IMR-90 (cell line): ENCODE results near the gene RNF148. TPM values are rescaled to one million over a fixed set of nuclear protein-coding genes. Genes with fewer than 3 reads are reported as not detected.
A peak's percentile ranks its signal among the peaks of the same experiment; 100 is the strongest.

Source experiments
- ATAC-seq: fragments of 200-7000 bp; cut with Tn5 transposase; 2 replicates; pipeline ENCODE4 v1.9.1; 2020; ENCODE audit warnings: low read depth, mild to moderate bottlenecking, moderate library complexity
- BruUV-seq: library from RNA; stranded (reverse); fragments of 400-500 nt; replicated peaks from 2 replicates; lab custom pipeline; 2021; lab: Mats Ljungman, UMichigan
- CTCF ChIA-PET: fragments of 300-600 bp; formaldehyde crosslinking; extraction: SDS; loops from one replicate; lab custom pipeline; 2021; ENCODE audit warnings: antibody characterized with exemption; lab: Yijun Ruan, JAX
- POLR2A ChIA-PET: fragments of 300-600 bp; sonication (Branson Sonifier 250); formaldehyde crosslinking; loops from one replicate; lab custom pipeline; 2022; ENCODE audit warnings: antibody characterized with exemption; ENCODE audit not compliant: unreplicated experiment; lab: Charles Lee
- DNase-seq: peaks from one replicate; pipeline ENCODE4 v3.0.0; 2013
- H2AFZ ChIP-seq: replicated peaks from 2 replicates; pipeline ENCODE3; 2013; ENCODE audit warnings: low read length, mild to moderate bottlenecking; ENCODE audit not compliant: poor library complexity
- H2AK5ac ChIP-seq: 2 replicates; pipeline ENCODE4 v1.6.1; 2013; ENCODE audit warnings: low read depth, low read length, inconsistent platforms
- H2AK9ac ChIP-seq: replicated peaks from 2 replicates; pipeline ENCODE3; 2013; ENCODE audit warnings: mild to moderate bottlenecking, low read depth, low read length, moderate library complexity; ENCODE audit not compliant: poor library complexity
- H2BK120ac ChIP-seq: 2 replicates; pipeline ENCODE4 v1.6.1; 2013; ENCODE audit warnings: low read depth, low read length, inconsistent platforms
- H2BK15ac ChIP-seq: 3 replicates; pipeline ENCODE4 v1.6.1; 2013; ENCODE audit warnings: low read depth, low read length, inconsistent platforms
- H2BK20ac ChIP-seq: 2 replicates; pipeline ENCODE4 v1.6.1; 2013; ENCODE audit warnings: low read depth, mild to moderate bottlenecking, inconsistent platforms, low read length, moderate library complexity
- H2BK5ac ChIP-seq: 2 replicates; pipeline ENCODE4 v1.6.1; 2013; ENCODE audit warnings: mild to moderate bottlenecking, low read depth, low read length, inconsistent platforms; ENCODE audit not compliant: poor library complexity, severe bottlenecking
- H3K14ac ChIP-seq: replicated peaks from 2 replicates; pipeline ENCODE4 v1.6.1; 2013; ENCODE audit warnings: low read depth, low read length, inconsistent platforms
- H3K18ac ChIP-seq: 2 replicates; pipeline ENCODE4 v1.6.1; 2013; ENCODE audit warnings: low read depth, low read length, control low read depth
- H3K23ac ChIP-seq: 2 replicates; pipeline ENCODE4 v1.6.1; 2013; ENCODE audit warnings: low read depth, low read length, inconsistent platforms
- H3K27ac ChIP-seq: 2 replicates; pipeline ENCODE4 v1.5.1; 2013; ENCODE audit warnings: mild to moderate bottlenecking, control low read depth, low read length; ENCODE audit not compliant: insufficient read depth
- H3K27me3 ChIP-seq: 2 replicates; pipeline ENCODE4 v1.6.1; 2013; ENCODE audit warnings: low read length; ENCODE audit not compliant: control insufficient read depth, insufficient read depth
- H3K36me3 ChIP-seq: 2 replicates; pipeline ENCODE4 v1.6.1; 2013; ENCODE audit warnings: low read length, mixed read lengths; ENCODE audit not compliant: control insufficient read depth, insufficient read depth
- H3K4ac ChIP-seq: 2 replicates; pipeline ENCODE4 v1.6.1; 2013; ENCODE audit warnings: low read depth, low read length, inconsistent platforms
- H3K4me1 ChIP-seq: 2 replicates; pipeline ENCODE4 v1.6.1; 2013; ENCODE audit warnings: low read length, mixed read lengths; ENCODE audit not compliant: control insufficient read depth, insufficient read depth
- H3K4me2 ChIP-seq: 2 replicates; pipeline ENCODE4 v1.6.1; 2013; ENCODE audit warnings: low read depth, mild to moderate bottlenecking, control low read depth, low read length, moderate library complexity
- H3K4me3 ChIP-seq: 2 replicates; pipeline ENCODE4 v1.5.1; 2013; ENCODE audit warnings: low read depth, mild to moderate bottlenecking, control low read depth, low read length, moderate library complexity; ENCODE audit not compliant: insufficient read depth
- H3K56ac ChIP-seq: 2 replicates; pipeline ENCODE4 v1.6.1; 2013; ENCODE audit warnings: low read length, inconsistent platforms; ENCODE audit not compliant: insufficient read depth; ENCODE audit errors: extremely low read depth
- H3K79me1 ChIP-seq, 2 experiments: 2 replicates each; pipeline ENCODE4 v1.6.1; 2013; ENCODE audit warnings: low read length in 2 of 2, inconsistent platforms in 1 of 2, low read depth in 1 of 2
- H3K9ac ChIP-seq: 2 replicates; pipeline ENCODE4 v1.6.1; 2013; ENCODE audit warnings: low read depth, low read length, control low read depth
- H3K9me1 ChIP-seq: 2 replicates; pipeline ENCODE4 v1.6.1; 2013; ENCODE audit warnings: low read length, inconsistent platforms; ENCODE audit not compliant: insufficient read depth
- H3K9me3 ChIP-seq: 2 replicates; pipeline ENCODE4 v1.6.1; 2013; ENCODE audit warnings: low read length; ENCODE audit not compliant: control insufficient read depth, insufficient read depth
- H4K20me1 ChIP-seq: 2 replicates; pipeline ENCODE4 v1.6.1; 2013; ENCODE audit warnings: low read length, inconsistent platforms; ENCODE audit not compliant: insufficient read depth
- H4K5ac ChIP-seq: 2 replicates; pipeline ENCODE4 v1.6.1; 2013; ENCODE audit warnings: mild to moderate bottlenecking, low read depth, low read length, control low read depth
- H4K8ac ChIP-seq, 2 experiments: 2 replicates each; pipeline ENCODE4 v1.6.1; 2013; ENCODE audit warnings: low read depth in 2 of 2, low read length in 2 of 2, control low read depth in 1 of 2, inconsistent platforms in 1 of 2
- H4K91ac ChIP-seq: 2 replicates; pipeline ENCODE4 v1.6.1; 2013; ENCODE audit warnings: low read depth, low read length, inconsistent platforms; ENCODE audit not compliant: insufficient read depth
- BHLHE40 ChIP-seq: fragments of 150-350 bp; IDR thresholded peaks from 2 replicates; pipeline ENCODE4 v1.6.1; 2016; ENCODE audit warnings: mild to moderate bottlenecking, low read depth, low read length
- CEBPB ChIP-seq: IDR thresholded peaks from 2 replicates; pipeline ENCODE4 v1.6.1; 2012; ENCODE audit warnings: low read depth, low read length, improper control_type of control experiment
- CHD1 ChIP-seq: IDR thresholded peaks from 2 replicates; pipeline ENCODE4 v1.6.1; 2012; ENCODE audit warnings: low read depth, low read length, improper control_type of control experiment
- FOS ChIP-seq: fragments of 150-350 bp; IDR thresholded peaks from 2 replicates; pipeline ENCODE4 v1.6.1; 2016; ENCODE audit warnings: low read depth, low read length
- MAFK ChIP-seq: IDR thresholded peaks from 2 replicates; pipeline ENCODE4 v1.6.1; 2012; ENCODE audit warnings: low read depth, low read length, improper control_type of control experiment
- MAZ ChIP-seq: IDR thresholded peaks from 2 replicates; pipeline ENCODE4 v1.6.1; 2012; ENCODE audit warnings: low read depth, mild to moderate bottlenecking, low read length, improper control_type of control experiment, moderate library complexity, borderline replicate concordance
- MXI1 ChIP-seq: IDR thresholded peaks from 2 replicates; pipeline ENCODE4 v1.6.1; 2012; ENCODE audit warnings: low read depth, mild to moderate bottlenecking, low read length, moderate library complexity, borderline replicate concordance
- NFE2L2 ChIP-seq: fragments of 150-350 bp; IDR thresholded peaks from 2 replicates; pipeline ENCODE4 v1.6.1; 2016; ENCODE audit warnings: low read depth, mild to moderate bottlenecking, low read length
- POLR2A ChIP-seq: IDR thresholded peaks from 2 replicates; pipeline ENCODE4 v1.6.1; 2012; ENCODE audit warnings: mild to moderate bottlenecking, low read depth, low read length
- RAD21 ChIP-seq: IDR thresholded peaks from 2 replicates; pipeline ENCODE4 v1.6.1; 2012; ENCODE audit warnings: low read length, improper control_type of control experiment
- RCOR1 ChIP-seq: IDR thresholded peaks from 2 replicates; pipeline ENCODE4 v1.6.1; 2012; ENCODE audit warnings: mild to moderate bottlenecking, low read length, improper control_type of control experiment; ENCODE audit not compliant: insufficient replicate concordance
- RFX5 ChIP-seq: IDR thresholded peaks from 2 replicates; pipeline ENCODE4 v1.8.0; 2012; ENCODE audit warnings: low read depth, mild to moderate bottlenecking, low read length, moderate library complexity
- SMC3 ChIP-seq: fragments of 150-350 bp; IDR thresholded peaks from 2 replicates; pipeline ENCODE4 v1.6.1; 2016; ENCODE audit warnings: low read depth, mild to moderate bottlenecking, antibody characterized with exemption, low read length, moderate library complexity
- WGBS, 2 experiments: methylation state at CpG; one replicate each; pipeline versions ENCODE4 v1.1.5 to v1.1.7; 2013; ENCODE audit warnings: missing lambda C conversion rate in 2 of 2; ENCODE audit not compliant: insufficient read length in 1 of 2; ENCODE audit errors: extremely low coverage in 2 of 2; 5-methylcytosine and 5-hydroxymethylcytosine counted together
- dilution Hi-C: fragments of 300-500 bp; cut with HindIII; formaldehyde crosslinking; loops from one replicate; pipeline ENCODE4 v1.14.3; 2018; ENCODE audit warnings: low sequenced_read_pairs; ENCODE audit not compliant: unreplicated experiment
- in situ Hi-C: fragments of 300-500 bp; cut with MboI; formaldehyde crosslinking; loops from 3 replicates; pipeline ENCODE4 v1.14.3; 2019; ENCODE audit warnings: low sequenced_read_pairs, inconsistent platforms, mixed read lengths
- intact Hi-C: fragments of 100-400 bp; cut with micrococcal nuclease; formaldehyde crosslinking; loops from 2 replicates; pipeline ENCODE4 v1.10.0; 2022
- polyA plus RNA-seq, 3 experiments: library from polyadenylated mRNA; depleted of rRNA; stranded (reverse); fragments of >200 nt; gene quantifications; 2 replicates each; pipeline ENCODE4 v1.2.3, GENCODE V29; 2012; ENCODE audit warnings: low replicate concordance in 1 of 3
- total RNA-seq: library from RNA; depleted of rRNA; stranded (reverse); fragments of >200 nt; gene quantifications from 2 replicates; pipeline ENCODE4 v1.2.3, GENCODE V29; 2012
- TF ChIP-seq, protein P1 (sequence below): conservative IDR thresholded peaks from 2 replicates; pipeline ENCODE4 v1.5.1; 2012; ENCODE audit warnings: mild to moderate bottlenecking, low read depth, low read length, improper control_type of control experiment
- TF ChIP-seq, protein P2 (sequence below): fragments of 150-350 bp; IDR thresholded peaks from 2 replicates; pipeline ENCODE4 v1.6.1; 2016; ENCODE audit warnings: low read depth, mild to moderate bottlenecking, low read length, moderate library complexity, borderline replicate concordance
- TF ChIP-seq, protein P3 (sequence below): fragments of 150-350 bp; IDR thresholded peaks from 2 replicates; pipeline ENCODE4 v1.6.1; 2017; ENCODE audit warnings: mild to moderate bottlenecking, antibody characterized with exemption, low read length, low read depth

The RNF148 gene
- total and polyA plus RNA-seq, 2 of the 4 experiments (the other 2 are of a cell fraction) = not detected

DNA sequence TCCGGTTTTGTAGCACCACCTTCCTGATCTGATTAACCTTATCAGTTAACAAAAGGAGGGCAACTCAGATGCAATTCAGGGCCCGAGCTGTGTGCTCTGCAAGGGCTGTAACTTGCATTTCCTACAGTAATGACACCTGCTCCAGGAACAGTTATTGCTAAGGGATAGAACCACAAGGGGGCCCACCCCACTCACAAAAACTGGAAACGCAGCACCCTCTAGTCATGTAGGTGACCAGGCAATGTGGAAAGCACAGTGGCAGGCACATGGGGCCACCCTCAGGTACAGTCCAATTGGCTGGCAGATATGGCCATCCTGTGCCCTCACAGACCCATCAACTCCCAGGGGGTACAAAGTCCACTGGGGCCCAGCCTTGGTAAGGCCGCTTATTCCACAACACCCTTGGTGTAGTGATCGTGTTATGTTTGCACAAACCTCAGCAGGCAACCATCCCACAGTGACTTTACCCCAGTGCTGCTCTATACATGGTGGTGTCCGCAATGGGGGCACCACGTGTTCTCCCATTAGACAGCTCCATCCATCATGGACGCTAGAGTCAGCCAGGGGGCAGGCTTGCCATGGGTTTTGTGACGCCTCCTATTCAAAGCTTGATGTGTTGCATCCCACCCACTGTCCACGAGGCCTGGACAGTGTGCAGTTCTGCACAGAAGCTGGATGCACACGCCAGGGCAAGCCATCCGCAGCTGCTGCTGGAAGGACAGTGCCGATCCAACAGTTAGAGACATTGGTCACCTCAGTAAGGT lies 13.2 kb downstream of the RNF148 start:
- Histone ChIP-seq H3K27ac (no peak overlapping the region), H4K8ac (no peak overlapping the region), H3K18ac (no peak overlapping the region), H3K9me3 (peaks cover 25% of the 10 kb centered on the region), H4K20me1 (no peaks in the 10 kb centered on the region), H2AFZ (peak overlapping the region; percentile 21), H2AK9ac (no peak overlapping the region), H3K14ac (no peak overlapping the region), H3K4me1 (no peaks in the 10 kb centered on the region), H3K9ac (no peak overlapping the region), H4K91ac (no peak overlapping the region), H2BK15ac (no peak overlapping the region), H2BK20ac (no peak overlapping the region), H2BK120ac (no peak overlapping the region), H3K36me3 (no peaks in the 10 kb centered on the region), H3K56ac (no peak overlapping the region), H2BK5ac (no peak overlapping the region), H3K9me1 (no peaks in the 10 kb centered on the region), H3K4me2 (no peak overlapping the region), H2AK5ac (no peak overlapping the region), H3K4me3 (no peak overlapping the region), H3K23ac (no peak overlapping the region), H3K4ac (no peak overlapping the region), H3K79me1 (no peaks in the 10 kb centered on the region), H3K27me3 (no peaks in the 10 kb centered on the region), H4K5ac (no peak overlapping the region)
- DNase-seq (no peak), ATAC-seq (no peak)
- TF ChIP-seq MXI1 (no peak), NFE2L2 (no peak), POLR2A (no peak), SMC3 (no peak), CEBPB (no peak), RCOR1 (no peak), BHLHE40 (no peak), RFX5 (no peak), MAZ (no peak), MAFK (no peak), FOS (no peak), CHD1 (no peak), RAD21 (no peak)
- TF ChIP-seq, protein P1, sequence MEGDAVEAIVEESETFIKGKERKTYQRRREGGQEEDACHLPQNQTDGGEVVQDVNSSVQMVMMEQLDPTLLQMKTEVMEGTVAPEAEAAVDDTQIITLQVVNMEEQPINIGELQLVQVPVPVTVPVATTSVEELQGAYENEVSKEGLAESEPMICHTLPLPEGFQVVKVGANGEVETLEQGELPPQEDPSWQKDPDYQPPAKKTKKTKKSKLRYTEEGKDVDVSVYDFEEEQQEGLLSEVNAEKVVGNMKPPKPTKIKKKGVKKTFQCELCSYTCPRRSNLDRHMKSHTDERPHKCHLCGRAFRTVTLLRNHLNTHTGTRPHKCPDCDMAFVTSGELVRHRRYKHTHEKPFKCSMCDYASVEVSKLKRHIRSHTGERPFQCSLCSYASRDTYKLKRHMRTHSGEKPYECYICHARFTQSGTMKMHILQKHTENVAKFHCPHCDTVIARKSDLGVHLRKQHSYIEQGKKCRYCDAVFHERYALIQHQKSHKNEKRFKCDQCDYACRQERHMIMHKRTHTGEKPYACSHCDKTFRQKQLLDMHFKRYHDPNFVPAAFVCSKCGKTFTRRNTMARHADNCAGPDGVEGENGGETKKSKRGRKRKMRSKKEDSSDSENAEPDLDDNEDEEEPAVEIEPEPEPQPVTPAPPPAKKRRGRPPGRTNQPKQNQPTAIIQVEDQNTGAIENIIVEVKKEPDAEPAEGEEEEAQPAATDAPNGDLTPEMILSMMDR = no peak
- TF ChIP-seq, protein P2, sequence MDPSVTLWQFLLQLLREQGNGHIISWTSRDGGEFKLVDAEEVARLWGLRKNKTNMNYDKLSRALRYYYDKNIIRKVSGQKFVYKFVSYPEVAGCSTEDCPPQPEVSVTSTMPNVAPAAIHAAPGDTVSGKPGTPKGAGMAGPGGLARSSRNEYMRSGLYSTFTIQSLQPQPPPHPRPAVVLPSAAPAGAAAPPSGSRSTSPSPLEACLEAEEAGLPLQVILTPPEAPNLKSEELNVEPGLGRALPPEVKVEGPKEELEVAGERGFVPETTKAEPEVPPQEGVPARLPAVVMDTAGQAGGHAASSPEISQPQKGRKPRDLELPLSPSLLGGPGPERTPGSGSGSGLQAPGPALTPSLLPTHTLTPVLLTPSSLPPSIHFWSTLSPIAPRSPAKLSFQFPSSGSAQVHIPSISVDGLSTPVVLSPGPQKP = no peak
- TF ChIP-seq, protein P3, sequence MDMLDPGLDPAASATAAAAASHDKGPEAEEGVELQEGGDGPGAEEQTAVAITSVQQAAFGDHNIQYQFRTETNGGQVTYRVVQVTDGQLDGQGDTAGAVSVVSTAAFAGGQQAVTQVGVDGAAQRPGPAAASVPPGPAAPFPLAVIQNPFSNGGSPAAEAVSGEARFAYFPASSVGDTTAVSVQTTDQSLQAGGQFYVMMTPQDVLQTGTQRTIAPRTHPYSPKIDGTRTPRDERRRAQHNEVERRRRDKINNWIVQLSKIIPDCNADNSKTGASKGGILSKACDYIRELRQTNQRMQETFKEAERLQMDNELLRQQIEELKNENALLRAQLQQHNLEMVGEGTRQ = no peak
- ChIA-PET POLR2A (no interaction called here), CTCF (no interaction called here)
- WGBS, 2 experiments = 88% methylated on average over 3 of the region's 13 CpGs; no CpG with 5 or more reads in 1 of the 2 experiments
- in situ Hi-C loops (no loop called here), dilution Hi-C loops (no loop called here), intact Hi-C loops (no loop called here)
- BruUV-seq = no TSS peak
